Measurements from ENCODE around the gene CRKL.

CRKL gene

DNA sequence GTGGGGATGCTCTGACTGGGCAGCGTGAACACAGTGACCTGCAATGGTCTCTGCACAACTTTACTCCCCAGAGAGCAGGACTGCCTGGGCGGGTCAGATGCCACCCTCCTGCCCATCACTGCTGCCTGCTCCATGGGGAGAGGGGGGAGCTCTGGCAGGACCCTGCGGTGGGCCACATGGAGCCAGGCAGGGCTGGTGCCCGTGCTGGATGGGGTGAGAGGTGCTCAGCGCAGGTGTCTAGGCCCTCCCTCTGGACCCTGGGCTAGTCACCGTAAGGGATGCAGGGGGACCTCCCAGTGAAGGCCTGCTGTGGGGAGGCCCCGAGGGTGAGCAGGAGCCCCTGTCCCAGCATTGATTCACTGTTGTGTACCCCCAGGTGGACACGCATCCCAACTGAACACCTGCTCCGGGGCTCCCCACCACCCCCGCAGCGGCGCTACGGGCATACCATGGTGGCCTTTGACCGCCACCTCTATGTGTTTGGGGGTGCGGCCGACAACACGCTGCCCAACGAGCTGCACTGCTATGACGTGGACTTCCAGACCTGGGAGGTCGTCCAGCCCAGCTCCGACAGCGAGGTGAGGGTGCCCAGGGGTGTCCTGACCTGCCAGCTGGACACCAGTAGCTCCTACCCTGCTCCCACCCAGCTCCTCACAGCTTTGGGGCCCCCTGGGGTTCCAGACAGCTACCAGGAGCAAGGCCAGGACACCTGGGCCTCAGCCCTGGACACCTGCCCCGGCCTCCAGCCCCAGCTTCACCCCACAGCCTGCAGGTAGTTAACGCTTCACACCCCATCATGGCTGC lies 74.2 kb downstream of the CRKL start:
- Histone ChIP-seq H3K9me2 (replicated peaks; ENCODE audit: control insufficient read depth, low read length) (no peaks in the 10 kb centered on the region), H3K4me3 (ENCODE audit: low read length) (no peak overlapping the region), H4K20me1 (ENCODE audit: control insufficient read depth, insufficient read depth, low read depth, low read length) (no peaks in the 10 kb centered on the region), H3K9me3 (ENCODE audit: control insufficient read depth, insufficient read depth, low read length) (no peaks in the 10 kb centered on the region), H3K36me3 (ENCODE audit: control insufficient read depth, low read length) (peaks cover 54% of the 10 kb centered on the region), H3K4me1 (ENCODE audit: control insufficient read depth, low read length) (peaks cover 8% of the 10 kb centered on the region), H3K79me2 (ENCODE audit: control insufficient read depth, low read length) (no peaks in the 10 kb centered on the region), H3F3A (ENCODE audit: control insufficient read depth, insufficient read depth) (no peaks in the 10 kb centered on the region), H3K27ac (ENCODE audit: low read depth, low read length) (no peak overlapping the region), H3K4me2 (ENCODE audit: low read length) (no peak overlapping the region), H3K27me3 (ENCODE audit: control insufficient read depth, low read length) (no peaks in the 10 kb centered on the region)
- TF ChIP-seq, protein P1, sequence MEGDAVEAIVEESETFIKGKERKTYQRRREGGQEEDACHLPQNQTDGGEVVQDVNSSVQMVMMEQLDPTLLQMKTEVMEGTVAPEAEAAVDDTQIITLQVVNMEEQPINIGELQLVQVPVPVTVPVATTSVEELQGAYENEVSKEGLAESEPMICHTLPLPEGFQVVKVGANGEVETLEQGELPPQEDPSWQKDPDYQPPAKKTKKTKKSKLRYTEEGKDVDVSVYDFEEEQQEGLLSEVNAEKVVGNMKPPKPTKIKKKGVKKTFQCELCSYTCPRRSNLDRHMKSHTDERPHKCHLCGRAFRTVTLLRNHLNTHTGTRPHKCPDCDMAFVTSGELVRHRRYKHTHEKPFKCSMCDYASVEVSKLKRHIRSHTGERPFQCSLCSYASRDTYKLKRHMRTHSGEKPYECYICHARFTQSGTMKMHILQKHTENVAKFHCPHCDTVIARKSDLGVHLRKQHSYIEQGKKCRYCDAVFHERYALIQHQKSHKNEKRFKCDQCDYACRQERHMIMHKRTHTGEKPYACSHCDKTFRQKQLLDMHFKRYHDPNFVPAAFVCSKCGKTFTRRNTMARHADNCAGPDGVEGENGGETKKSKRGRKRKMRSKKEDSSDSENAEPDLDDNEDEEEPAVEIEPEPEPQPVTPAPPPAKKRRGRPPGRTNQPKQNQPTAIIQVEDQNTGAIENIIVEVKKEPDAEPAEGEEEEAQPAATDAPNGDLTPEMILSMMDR (IDR thresholded peaks at IDR 0.05; ENCODE audit: low read depth, low read length, poor library complexity, severe bottlenecking) = no peak

DNA sequence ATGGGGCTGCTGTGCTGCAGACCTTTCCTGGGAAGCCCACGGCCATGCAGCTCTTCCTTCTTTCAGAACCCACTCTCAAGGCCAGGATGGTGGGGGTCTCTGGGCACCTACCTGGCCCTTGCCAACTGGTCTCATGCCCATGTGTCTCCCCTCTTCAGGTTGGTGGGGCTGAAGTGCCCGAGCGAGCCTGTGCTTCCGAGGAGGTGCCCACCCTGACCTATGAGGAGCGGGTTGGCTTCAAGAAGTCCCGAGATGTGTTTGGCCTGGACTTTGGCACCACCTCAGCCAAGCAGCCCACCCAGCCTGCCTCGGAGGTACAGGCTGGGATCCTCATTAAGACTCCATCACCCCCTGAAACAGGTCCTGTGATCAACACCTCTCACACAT lies 74.8 kb downstream of the CRKL start:
- H3K4me1 ChIP-seq (ENCODE audit: control insufficient read depth, low read length) = peaks cover 8% of the 10 kb centered on the region
- H3K27me3 ChIP-seq (ENCODE audit: control insufficient read depth, low read length) = no peaks in the 10 kb centered on the region
- no peak overlapping the region for H3K27ac ChIP-seq (ENCODE audit: low read depth, low read length)
- no peak for TF ChIP-seq EZH2phosphoT487 (IDR thresholded peaks at IDR 0.05; ENCODE audit: borderline replicate concordance, low read length)
- TF ChIP-seq, protein P1 (IDR thresholded peaks at IDR 0.05; ENCODE audit: low read depth, low read length, poor library complexity, severe bottlenecking) = no peak
- no peak overlapping the region for H3K4me3 ChIP-seq (ENCODE audit: low read length)
- H3K79me2 ChIP-seq (ENCODE audit: control insufficient read depth, low read length) = no peaks in the 10 kb centered on the region
- peaks cover 55% of the 10 kb centered on the region for H3K36me3 ChIP-seq (ENCODE audit: control insufficient read depth, low read length)
- H3K4me2 ChIP-seq (ENCODE audit: low read length) = no peak overlapping the region
- H4K20me1 ChIP-seq (ENCODE audit: control insufficient read depth, insufficient read depth, low read depth, low read length) = no peaks in the 10 kb centered on the region
- no peaks in the 10 kb centered on the region for H3F3A ChIP-seq (ENCODE audit: control insufficient read depth, insufficient read depth)
- H3K9me2 ChIP-seq (replicated peaks; ENCODE audit: control insufficient read depth, low read length) = no peaks in the 10 kb centered on the region
- H3K9me3 ChIP-seq (ENCODE audit: control insufficient read depth, insufficient read depth, low read length) = no peaks in the 10 kb centered on the region

DNA sequence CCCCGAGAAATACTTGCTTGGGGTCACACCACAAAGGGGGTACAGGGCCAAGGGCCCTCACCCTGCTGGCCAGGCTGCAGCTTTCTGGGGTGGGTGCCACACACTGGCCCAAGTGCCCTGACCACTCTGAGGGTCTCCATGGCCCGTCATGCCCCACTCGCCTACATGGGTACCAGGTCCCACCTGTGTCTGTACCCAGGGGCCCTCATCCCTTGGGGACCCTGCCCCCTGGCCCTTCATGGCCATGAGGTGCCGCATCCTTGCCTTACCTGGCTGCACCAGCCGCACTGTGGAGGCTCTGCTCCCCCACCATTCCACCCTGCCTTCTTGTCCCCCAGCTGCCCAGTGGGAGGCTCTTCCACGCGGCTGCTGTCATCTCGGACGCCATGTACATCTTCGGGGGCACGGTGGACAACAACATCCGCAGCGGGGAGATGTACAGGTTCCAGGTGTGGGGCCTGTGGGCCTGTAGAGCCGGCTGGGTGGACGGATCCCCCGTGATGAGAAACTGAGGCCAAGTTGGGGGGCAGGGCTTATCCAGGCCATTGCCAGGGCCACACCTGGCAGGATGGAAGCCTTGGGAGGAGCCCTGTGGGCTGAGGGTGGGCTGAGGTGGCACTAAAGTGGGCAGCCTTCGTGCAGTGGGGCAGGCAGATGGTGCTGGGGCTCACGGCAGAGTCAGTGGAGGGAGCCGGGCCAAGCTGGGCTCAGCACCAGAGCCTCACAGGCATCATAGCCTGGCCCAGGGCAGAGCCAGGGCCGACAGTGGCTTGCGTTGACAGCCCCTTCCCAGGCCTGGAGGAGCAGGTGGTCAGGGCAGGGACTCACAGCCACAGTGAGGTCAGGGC lies 75.5 kb downstream of the CRKL start:
- Histone ChIP-seq H3K36me3 (ENCODE audit: control insufficient read depth, low read length) (peaks cover 58% of the 10 kb centered on the region), H3F3A (ENCODE audit: control insufficient read depth, insufficient read depth) (no peaks in the 10 kb centered on the region), H3K9me3 (ENCODE audit: control insufficient read depth, insufficient read depth, low read length) (no peaks in the 10 kb centered on the region), H3K79me2 (ENCODE audit: control insufficient read depth, low read length) (no peaks in the 10 kb centered on the region), H3K27ac (ENCODE audit: low read depth, low read length) (no peak overlapping the region), H3K9me2 (replicated peaks; ENCODE audit: control insufficient read depth, low read length) (no peaks in the 10 kb centered on the region), H3K4me3 (ENCODE audit: low read length) (no peak overlapping the region), H4K20me1 (ENCODE audit: control insufficient read depth, insufficient read depth, low read depth, low read length) (no peaks in the 10 kb centered on the region), H3K4me1 (ENCODE audit: control insufficient read depth, low read length) (peaks cover 8% of the 10 kb centered on the region), H3K4me2 (ENCODE audit: low read length) (no peak overlapping the region), H3K27me3 (ENCODE audit: control insufficient read depth, low read length) (no peaks in the 10 kb centered on the region)
- no peak for TF ChIP-seq EZH2phosphoT487 (IDR thresholded peaks at IDR 0.05; ENCODE audit: borderline replicate concordance, low read length)
- TF ChIP-seq, protein P1 (IDR thresholded peaks at IDR 0.05; ENCODE audit: low read depth, low read length, poor library complexity, severe bottlenecking) = no peak
